KG1 (cell line): ENCODE results near the gene PIGS.
A peak's percentile ranks its signal among the peaks of the same experiment; 100 is the strongest.
"Not testable (repeated sequence)": the region's sequence is repeated elsewhere in the genome, so short reads cannot be mapped to it uniquely, and the experiment has no call there.

Experiments used
- DNase-seq: peaks from one replicate; lab custom pipeline; 2025; lab: John Stamatoyannopoulos, UW

PIGS gene

DNA sequence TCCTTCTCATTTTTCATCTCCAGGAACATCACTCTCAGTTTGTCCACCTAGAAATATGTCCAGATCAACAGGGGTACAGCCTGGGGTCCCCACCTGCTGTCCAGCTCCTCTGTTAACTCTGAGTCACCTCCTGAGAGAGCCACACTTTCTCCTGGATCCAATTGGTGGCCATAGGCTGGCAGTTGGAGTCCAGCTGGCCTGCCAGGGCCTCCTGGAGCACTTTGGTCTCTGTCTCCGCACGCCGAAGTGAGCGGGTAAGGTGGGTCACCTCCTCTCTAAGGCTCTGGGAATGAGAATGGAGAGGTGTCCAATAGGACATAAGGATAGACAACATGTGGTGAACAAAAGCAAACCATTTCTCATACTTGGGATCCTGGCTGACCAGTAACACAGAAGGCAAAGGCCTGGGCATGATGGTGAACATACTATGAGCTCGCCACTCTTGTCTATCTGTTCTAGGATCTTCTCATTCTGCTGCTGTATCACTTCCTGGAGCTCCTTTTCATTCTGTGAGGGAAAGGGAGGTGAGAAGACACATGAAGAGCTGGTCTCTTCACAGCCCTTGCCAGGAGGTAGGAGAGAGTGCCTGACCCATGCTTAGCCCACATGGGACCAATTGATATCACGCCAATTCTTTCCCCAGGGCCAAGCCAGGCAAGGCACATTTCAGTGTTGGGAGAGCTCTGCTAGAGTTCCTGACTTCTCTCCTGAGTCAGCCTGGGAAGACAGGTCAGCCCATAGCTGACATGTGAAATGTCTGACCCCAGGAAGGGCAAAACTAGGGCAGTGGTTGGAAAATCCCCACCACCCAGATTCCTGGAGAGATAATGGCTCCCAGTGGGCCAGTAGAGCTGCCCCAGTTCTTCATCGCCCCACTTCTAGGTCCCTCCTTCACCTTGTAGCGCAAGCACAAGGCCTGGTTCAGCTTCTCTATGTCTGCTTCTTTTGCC, 7.2 kb upstream of the PIGS start:
- no peak for DNase-seq

DNA sequence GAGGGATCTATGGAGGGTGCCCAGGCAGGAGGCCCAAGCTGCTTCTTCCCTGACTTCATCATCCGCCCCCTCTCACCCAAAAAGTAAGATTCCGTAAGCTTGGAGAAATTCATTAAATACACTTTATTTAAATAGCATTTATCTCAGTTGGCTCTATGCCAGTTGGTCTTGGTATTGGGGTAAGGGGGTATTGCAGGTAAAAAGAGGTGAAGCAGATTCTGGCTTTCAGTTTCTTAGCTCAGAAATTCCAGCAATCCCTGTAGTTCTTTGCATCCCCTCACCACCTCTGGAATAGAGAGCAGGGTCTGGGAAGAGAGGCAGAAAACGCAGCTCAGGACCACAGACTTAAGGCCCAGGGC, 6.1 kb upstream of the PIGS start:
- DNase-seq = no peak

DNA sequence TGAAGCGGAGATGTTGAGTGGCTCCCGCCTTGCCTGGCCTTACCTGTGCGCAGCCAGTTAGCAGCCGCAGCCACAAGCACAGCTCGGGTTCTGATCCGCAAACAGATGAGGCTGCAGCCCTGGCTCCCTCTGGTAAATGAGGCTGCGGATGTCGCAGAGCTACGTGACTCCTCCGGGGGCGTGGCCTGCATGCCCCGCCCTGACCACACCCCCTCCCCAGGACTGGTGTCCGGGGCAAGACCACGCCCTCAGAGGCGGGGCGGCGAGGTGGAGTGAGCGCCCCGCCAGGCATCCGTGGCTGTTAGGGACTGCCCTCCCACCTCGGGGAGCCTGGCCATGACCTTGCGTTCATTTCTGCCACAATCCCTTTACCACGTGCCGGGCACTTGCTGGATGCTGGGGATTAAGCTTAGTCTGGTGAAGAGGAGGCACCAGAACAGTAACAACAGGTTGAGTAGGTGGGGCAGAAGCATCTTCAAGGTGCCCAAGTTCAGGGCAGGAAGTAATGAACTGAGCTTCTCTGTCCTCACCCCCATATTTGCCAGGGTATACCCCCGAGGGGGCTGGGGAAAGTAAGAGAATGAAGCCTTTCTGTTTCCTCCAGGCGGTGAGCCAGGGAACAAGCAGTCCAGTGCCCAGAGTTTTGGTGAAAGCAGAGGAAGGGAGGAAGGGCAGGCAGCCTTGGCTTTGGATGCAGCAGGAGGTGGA, 5.6 kb upstream of the PIGS start, which contains the start of gene ALDOC:
TSS of gene ALDOC (minus strand) at position 138 of the 708 bp plus-strand sequence. CDS start 1,363 bp downstream, outside the sequence.
- no peak for DNase-seq

DNA sequence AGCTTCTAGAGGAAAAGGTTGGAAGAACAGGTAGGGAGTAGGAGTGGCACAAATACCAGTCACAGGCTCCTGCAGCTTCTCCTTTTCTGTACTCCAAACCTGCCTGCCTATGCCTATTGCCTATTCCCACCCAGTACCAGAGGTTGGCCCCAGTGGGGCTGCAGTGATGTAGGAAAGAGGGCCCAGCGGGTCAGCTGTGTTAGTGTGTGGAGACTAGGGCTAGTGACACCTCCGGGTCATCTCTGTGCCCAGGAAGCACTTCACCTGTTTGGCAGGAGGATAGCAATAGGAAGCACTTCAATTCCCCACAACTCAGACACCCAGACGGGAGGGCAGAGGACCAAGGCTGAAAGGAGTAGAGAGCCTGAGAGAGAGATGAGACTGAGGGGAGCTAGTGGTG, 4.7 kb upstream of the PIGS start:
- not testable (repeated sequence) for DNase-seq

DNA sequence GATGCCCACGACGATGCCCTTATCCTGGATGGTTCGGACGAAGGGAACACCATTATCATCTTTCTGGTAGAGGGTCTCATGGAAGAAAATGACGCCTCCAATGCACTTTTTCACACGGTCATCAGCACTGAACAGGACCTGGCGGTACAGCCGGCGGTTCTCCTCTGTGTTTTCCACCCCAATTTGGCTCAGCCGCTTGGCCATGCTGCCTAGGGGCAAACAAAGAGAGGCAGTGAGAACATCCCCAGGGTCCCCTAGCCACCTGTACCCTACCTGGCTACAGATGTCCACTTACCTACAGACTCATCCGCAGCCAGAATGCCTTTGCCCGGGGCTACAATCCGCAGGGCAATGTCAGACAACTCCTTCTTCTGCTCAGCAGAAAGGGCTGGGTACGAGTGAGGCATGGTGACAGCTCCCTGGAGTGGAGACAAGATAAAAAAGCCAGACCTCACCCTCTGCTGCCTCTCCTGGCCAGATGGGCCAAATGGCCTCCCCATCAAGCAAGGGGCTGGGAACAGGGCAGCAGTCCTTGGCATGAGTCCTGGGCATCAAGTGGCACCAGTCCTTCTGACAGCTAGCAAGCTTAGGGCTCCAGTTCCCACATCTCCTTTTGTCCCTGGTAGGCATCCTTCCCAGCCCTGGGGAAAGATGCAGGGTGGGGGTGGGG, 3.9 kb upstream of the PIGS start:
- DNase-seq = no peak

DNA sequence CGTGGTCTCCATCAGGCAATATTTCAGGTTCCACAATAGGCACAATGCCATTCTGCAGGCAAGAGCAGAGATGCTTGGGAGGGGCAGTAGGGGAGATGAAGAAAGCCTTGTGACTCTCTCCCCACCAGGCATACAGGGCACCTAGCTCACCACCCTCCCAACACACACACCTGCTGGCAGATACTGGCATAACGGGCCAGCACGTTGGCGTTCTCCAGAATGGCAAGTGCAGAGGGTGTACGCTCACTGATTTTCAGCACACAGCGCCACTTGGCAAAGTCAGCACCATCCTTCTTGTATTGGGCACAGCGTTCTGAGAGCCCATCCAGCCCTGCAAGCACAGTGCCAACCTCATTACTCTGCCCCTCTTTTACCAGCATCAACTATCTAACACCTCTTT, 3.2 kb upstream of the PIGS start:
- DNase-seq = no peak

DNA sequence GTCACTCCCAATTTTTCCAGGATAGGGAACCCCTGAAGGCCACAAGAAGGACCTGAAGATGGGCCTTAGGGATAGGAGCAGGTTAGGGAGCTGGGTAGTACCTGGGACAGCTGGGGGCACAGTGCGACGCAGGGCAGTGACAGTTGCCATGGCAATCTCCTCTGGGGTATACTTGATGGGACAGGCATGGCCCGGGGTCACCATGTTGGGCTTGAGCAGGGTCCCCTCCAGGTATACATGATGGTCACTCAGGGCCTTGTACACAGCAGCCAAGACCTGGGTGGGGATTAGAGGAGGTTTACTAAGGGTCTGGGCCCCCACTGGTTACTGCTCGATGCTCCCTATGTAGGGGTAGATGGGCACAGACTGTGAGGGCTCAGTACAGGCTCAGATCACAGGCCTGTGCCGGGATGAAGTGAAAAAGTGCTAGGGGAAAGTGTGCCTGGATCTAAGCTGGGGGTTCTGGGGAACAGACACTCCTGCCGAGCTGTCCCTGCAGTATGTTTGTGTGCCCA, 2.7 kb upstream of the PIGS start:
- no peak for DNase-seq

DNA sequence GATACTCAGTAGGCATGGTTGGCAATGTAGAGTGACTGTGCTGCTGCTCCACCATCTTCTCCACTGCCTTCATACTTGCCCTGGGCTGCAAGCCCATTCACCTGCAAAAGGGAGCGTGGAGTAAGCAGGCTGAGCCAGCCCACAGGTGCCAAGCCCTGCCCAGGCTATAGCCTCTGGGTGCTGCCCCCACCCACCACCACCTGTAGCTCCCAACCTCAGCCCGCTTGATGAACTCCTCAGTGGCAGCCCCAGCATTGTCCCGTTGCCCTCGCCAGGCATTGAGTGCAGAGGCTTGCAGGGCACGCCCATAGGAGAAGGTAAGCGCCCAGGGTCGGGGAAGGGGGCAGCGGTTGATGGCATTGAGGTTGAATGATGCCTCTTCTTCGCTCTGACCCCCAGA, 2.2 kb upstream of the PIGS start:
- no peak for DNase-seq

DNA sequence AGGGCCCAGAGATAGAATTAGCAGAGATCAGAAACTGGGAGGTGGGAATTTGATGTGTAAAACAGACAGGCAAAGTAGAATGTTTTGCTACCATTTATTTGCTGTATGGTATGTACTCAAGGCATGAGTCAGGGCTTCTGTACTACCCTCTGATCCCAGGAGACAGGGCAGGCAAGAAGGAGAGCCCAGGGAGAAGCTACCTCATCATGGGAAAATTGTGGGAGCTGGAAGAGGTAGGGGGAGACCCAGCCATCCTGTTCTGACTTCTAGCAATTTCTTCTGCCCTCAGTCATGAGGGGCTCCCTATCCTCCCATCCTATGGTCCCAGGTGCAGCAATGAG, 1.7 kb upstream of the PIGS start:
- no peak for DNase-seq

DNA sequence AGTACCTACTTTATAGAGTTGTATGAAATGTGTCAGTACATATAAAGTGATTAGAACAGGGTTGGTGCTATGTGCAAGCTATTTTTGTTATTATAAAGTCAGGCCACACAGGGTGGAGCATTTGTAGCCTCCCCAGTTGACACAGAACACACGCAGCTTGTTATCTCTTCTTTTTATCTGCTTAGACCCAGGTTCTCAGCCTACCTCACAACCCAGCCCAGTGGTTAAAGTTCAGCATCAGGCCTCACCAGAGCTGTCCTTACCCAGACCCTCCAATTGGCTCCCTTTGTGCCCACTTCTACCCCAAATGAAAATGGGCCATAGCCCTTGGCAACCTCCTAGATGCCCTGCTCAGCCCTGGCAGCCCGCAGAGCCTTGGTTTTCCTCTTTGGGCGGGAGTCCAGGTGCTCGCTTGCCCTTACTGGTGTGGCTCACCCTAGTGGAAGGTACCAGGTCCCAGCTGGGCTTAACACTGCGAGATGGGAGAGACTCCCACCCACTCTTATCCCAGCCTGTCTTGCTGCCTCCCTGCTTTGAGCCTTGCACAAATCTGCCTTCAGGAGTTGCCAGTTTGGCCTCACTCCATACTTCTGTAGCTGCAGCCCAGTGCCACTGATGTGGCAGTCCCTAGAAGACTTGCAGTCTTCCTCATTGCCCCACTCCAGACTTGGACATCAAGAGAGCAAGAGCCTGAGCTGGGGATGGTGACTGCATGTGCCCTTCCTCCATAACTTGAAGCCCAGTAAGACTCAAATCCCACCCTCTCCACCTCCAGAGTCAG, 1.1 kb upstream of the PIGS start:
- no peak for DNase-seq

DNA sequence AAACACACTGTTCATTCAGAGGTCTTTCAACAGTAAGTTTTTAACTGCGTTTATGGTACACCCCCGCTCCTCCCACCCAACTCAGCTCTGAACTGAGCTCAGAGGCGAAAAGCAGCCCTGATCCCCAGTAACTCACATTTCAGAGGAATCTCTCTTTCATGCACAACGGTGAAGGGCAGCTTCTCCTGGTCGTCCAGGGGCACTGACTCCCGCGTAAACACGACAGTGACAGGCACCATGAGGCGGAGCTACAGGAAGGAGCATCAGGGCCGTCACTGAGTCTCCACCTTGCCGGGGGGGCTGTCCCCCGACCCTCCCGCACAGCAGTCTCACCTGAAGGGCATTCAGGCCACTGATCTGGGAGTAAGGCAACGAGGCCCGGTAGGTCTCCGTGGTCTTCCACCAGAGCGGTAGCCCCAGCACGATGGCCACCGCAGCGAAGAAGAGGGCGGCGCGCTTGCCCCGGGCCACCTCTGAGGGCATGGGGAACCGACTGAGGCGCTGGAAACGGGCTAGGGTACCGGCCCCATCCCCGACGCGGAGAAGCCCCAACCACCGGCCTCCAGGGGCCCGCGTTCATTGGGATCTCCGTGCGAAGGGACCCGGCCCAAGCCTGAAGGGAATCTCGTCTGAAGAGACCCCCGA, 486 bp downstream of the PIGS start:
- no peak for DNase-seq

DNA sequence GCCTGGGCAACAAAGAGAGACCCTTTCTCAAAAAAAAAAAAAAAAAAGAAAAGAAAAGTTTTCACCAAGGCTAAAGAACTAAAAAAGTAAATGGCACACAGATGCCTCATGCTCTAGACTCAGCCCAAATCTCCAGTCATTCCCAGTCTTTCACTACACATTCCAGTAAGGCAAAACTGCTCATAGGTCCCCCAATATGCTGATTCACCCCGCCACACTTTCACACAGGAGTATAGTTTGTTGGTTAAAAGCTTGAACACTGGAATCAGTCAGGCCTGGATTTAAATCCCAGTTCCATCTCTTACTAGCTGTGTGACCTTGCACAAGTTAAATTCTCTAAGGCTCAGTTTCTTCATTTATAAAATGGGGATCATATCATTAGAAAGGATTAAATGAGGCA, 1.9 kb downstream of the PIGS start:
- DNase-seq = no peak

DNA sequence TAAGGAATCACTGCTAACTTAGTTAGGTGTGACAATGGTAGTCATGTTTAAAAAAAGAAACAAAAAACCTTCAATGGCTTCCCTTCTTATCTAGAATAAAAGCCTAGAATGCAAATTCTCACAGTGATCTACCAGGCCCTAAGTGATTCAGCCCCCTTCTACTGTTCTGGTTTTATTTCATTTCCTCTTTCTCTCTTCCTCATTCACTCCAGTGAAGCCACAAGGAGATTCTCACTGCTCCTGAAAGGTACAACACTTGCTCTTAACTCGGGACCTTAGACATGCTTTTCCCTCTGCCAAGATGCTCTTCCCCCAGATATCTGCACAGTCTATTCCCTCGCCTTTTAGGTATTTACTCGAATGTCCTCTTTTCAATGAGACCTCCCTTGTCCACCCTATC, 3.7 kb downstream of the PIGS start:
- DNase-seq = no peak

DNA sequence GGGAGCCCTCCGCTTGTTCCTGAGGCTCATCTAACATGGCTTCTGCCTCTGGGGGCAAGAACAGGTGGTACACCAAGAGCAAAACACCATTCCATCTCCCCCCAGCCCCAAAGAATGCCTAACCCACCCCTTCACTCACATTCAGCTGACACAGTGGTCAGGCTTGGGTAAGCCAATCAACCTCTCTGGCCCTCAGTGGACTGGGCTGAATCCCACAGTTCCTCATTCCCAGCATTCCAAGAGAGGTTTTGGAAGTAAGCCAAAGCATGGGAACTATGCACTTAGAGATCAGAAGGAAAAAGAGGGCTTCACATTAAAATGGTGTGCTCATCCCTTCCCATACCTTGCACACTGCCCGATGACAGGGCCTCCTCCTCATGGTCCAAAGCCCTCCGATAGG, 7.8 kb downstream of the PIGS start:
- no peak for DNase-seq

DNA sequence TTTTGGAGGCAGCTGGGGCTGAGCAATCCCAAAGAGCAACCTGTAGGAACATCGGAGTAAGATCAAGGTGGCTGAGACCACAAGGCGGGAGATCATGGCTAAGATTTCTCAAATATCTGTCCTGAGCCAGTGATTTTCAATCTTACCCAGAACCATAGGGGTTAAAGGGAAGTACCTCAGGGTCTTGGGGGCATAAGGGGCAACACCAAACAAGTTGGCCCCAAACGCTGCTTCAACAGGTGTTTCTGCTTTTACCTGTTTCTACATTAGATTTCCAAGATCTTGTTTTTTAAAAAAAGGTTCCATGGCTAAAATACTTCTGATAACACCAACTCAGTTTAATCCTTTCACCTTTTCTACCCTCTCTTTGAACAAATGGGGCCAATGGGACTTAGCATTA, 16.3 kb downstream of the PIGS start:
- no peak for DNase-seq

DNA sequence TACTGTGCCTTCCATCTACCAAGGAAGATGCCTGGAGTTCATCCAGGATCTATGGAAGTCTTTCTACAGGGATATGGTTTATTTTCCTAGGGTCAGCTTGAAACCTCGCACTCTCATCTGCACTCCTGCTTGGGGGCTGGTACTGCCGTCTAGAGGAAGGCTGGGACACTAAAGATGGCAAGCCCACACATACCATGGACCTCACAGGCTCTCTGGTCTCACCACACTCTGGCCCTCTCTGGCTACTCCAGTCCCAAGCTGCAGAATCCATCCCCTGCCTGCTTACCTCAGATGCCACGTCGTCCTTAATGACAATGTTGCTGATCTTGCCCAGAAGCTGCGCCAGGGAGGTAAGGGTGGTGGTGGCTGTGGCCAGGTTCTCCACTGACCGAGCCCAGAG, 16.8 kb downstream of the PIGS start:
- no peak for DNase-seq

DNA sequence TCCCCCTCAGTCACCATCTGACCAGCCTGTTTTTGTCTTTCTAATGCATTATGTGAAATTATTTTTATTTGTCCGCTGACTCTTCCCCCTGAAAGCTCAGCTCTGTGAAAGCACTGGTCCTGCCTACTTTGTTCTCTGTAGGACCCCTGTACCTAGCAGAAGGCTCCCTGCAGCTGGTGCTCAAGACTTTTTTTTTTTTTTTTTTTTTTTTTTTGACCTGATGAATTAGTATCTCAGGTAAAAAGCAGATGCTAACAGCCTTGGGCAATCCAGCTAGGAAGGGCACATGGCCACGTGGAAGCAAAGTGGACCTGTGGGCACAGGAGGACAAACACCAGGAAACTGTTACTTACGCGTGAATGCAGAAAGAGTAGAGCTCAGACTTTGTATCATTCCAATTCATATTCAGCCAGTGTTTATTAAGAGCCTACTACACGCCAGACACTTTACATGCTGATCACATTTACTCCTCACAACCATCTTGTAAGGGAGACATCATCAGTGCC, 18.3 kb downstream of the PIGS start:
- no peak for DNase-seq

DNA sequence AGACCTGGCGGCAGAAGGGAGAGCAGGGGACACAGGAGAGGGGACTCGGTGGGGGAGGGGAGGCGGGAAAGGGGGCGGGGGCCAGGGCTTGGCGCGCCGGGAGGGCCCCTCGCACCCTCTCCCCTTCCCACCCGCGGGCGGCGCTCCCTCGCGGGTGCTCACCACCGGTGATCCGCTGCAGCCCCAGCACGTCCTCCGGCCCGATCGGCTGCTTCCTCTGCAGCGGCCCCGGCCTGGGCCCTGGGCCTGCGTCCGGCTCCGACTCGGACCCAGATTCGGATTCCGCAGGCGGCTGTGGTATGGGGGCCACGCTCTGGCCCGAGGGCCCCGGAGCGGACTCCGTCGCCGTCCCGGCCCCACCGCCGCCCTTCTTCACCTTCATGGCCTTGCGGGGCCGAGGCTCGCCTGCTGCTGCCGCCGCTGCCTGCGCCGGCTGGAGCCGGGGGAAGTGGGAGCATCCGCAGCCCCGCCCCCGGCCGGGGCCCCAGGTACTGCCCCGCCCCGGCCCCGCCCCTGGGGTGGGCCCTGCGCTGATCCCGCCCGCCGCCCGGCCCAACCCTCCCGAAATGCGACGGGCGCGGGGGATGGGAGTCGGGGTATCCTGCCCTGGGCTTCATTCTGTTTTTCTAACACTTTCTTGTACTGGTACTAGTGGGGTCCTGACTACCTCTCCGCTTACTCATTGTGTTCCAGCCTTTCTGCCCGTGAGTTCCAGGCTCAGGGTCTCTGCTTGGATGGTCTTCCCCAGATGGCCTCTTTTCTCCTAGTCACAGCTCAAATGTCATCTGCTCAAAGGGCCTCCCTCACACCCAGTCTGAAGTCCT, 18.9 kb downstream of the PIGS start, which contains the start of gene UNC119:
TSS of gene UNC119 (minus strand) at position 449 of the 824 bp plus-strand sequence. CDS start at position 382, 67 bp downstream.
- peak; percentile 40 for DNase-seq

DNA sequence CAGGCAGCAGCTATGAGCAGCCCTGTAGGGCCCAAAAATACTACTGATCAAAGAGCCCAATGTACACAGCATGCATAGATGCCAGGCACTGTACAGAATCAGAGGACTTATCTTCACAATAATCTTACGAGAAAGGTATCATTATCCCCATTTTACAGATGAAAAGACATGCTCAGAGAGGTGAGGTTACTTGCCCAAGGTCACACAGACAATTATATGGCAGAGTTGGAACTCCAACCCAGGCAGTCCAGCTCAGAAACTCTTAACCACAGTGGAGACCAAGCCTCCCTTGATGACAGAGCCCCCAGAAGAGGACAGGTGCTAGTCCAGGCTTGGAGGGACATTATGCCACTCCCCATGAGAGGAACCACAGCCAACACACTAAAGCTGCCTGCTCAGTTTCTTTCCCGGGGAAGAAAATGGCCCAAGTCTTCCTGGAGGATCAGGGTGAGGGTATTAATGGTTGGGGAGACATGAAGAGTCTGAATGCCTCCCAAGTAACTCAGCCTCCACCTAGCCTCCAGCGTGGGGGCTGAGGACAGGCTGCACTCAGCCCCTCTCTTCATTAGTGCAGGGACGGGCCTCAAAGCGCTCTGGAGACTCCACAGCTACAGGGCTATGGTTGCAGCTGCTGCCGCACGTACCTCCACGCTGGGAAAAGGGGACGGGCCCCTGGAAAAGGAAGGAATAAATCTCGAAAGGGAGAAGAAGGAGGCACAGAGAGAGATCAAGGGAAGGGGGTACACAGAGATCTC, 19.7 kb downstream of the PIGS start:
- no peak for DNase-seq
